Spleen (tissue), 11 donors: ENCODE results near the gene INTS6. TPM values are rescaled to one million over a fixed set of nuclear protein-coding genes. Genes with fewer than 3 reads are reported as not detected.

ENCODE experiments used
- DNase-seq: peaks from one replicate; pipeline ENCODE4 v3.0.0-alpha.2; 2020
- H3K27ac ChIP-seq, 8 donors: fragments of 200-600 bp; sonication (generic) in 7 of 8; 1 replicate in 4 of 8; 2 replicates in 4 of 8; pipeline versions ENCODE4 v1.5.0 to v1.8.0; 2016 to 2021; ENCODE audit warnings: inconsistent platforms in 4 of 8, mild to moderate bottlenecking in 4 of 8, moderate library complexity in 1 of 8
- H3K27me3 ChIP-seq, 7 donors: fragments of 200-600 bp; sonication (generic) in 6 of 7; replicated peaks in 1 of 7; 1 replicate in 4 of 7; 2 replicates in 3 of 7; pipeline versions ENCODE4 v1.5.0 to v1.8.0; 2016 to 2021; ENCODE audit warnings: inconsistent platforms in 3 of 7, mild to moderate bottlenecking in 1 of 7
- H3K36me3 ChIP-seq, 6 donors: fragments of 200-600 bp; sonication (generic) in 5 of 6; 1 replicate in 4 of 6; 2 replicates in 2 of 6; pipeline versions ENCODE4 v1.5.0 to v1.8.0; 2016 to 2021; ENCODE audit warnings: inconsistent platforms in 2 of 6
- H3K4me1 ChIP-seq, 6 donors: fragments of 200-600 bp; sonication (generic) in 5 of 6; 1 replicate in 3 of 6; 2 replicates in 3 of 6; pipeline versions ENCODE4 v1.5.0 to v1.8.0; 2016 to 2021; ENCODE audit warnings: inconsistent platforms in 3 of 6
- H3K4me3 ChIP-seq, 8 donors: fragments of 200-600 bp; sonication (generic) in 7 of 8; 1 replicate in 4 of 8; 2 replicates in 4 of 8; pipeline versions ENCODE4 v1.5.0 to v1.8.0; 2016 to 2021; ENCODE audit warnings: inconsistent platforms in 4 of 8, mild to moderate bottlenecking in 4 of 8, moderate library complexity in 2 of 8
- H3K9me3 ChIP-seq, 8 donors: fragments of 200-600 bp; sonication (generic) in 7 of 8; 1 replicate in 4 of 8; 2 replicates in 4 of 8; pipeline versions ENCODE4 v1.5.0 to v1.8.0; 2016 to 2021; ENCODE audit warnings: inconsistent platforms in 4 of 8
- CTCF ChIP-seq, 11 experiments: fragments of 200-600 bp in 7 of 11; fragments of 450-650 bp in 4 of 11; sonication (generic) in 4 of 11; IDR thresholded peaks in 8 of 11; conservative IDR thresholded peaks in 3 of 11; 1 replicate in 7 of 11; 2 replicates in 4 of 11; pipeline versions ENCODE4 v1.4.0 to v1.8.0; 2016 to 2021; ENCODE audit warnings: antibody characterized with exemption in 11 of 11, inconsistent platforms in 4 of 11, mild to moderate bottlenecking in 1 of 11
- POLR2A ChIP-seq, 3 donors: fragments of 450-650 bp; IDR thresholded peaks; one replicate each; pipeline ENCODE4 v1.5.1; 2017; ENCODE audit warnings: antibody characterized with exemption in 3 of 3, mild to moderate bottlenecking in 1 of 3
- POLR2AphosphoS5 ChIP-seq, 3 donors: sonication (generic); formaldehyde crosslinking; IDR thresholded peaks; one replicate each; pipeline ENCODE4 v1.5.1; 2017; ENCODE audit warnings: antibody characterized with exemption in 3 of 3
- WGBS, 5 donors: extraction: QIAGEN DNeasy Blood & Tissue Kit in 3 of 5; methylation state at CpG; one replicate each; pipeline versions ENCODE4 v1.1.5 to v1.1.7; 2013 to 2018; 5-methylcytosine and 5-hydroxymethylcytosine counted together
- intact Hi-C: fragments of 100-400 bp; cut with DNase I; formaldehyde crosslinking; loops from one replicate; pipeline ENCODE4 v1.15.0; 2023; ENCODE audit warnings: low total_unique reads
- polyA plus RNA-seq, 3 donors: library from polyadenylated mRNA; stranded (reverse); fragments of 200-250 nt; gene quantifications; one replicate each; pipeline ENCODE4 v1.2.1, GENCODE V29; 2013
- total RNA-seq, 7 donors: library from RNA; depleted of rRNA in 3 of 7; stranded (reverse); fragments of >200 nt in 3 of 7; fragmentation: NEBNext Ultra II Directional in 4 of 7; extraction: Animal tissue kit (Norgen Biotek cat#: 25700) in 4 of 7; gene quantifications; one replicate each; pipeline versions ENCODE4 v1.1.0 to v1.2.1, GENCODE V29; 2016 to 2021
- donor health status: healthy with polysubstance abuse.
- donor health status: DM: no; HTN: no; CAD: no; lungs with moderate emphysema.
- donor health status: DM: no; HTN: no; CAD: no.
- donor health status: Bipolar disorder and iron deficiency.
- donor health status: healthy.
- donor health status: DM: no; HTN: no; CAD: no.
- donor health status: DM: yes; HTN: yes; CAD: no.

Gene INTS6
- total and polyA plus RNA-seq, 10 donors: 9.0 to 61.8 (median 45.8) TPM

GRCh38 chr13:51318876-51319275, 134.0 kb downstream of the INTS6 start:
- no peaks in the 10 kb centered on the region for H3K4me1 ChIP-seq
- H3K4me3 ChIP-seq: no peak overlapping the region
- TF ChIP-seq CTCF (IDR thresholded peaks at IDR 0.05 in 8 of 11, conservative IDR thresholded peaks at IDR 0.05 in 3 of 11) (no peak), POLR2AphosphoS5 (IDR thresholded peaks at IDR 0.05) (no peak), POLR2A (IDR thresholded peaks at IDR 0.05) (no peak)
- intact Hi-C loops: no loop called here
- no peak overlapping the region for H3K27ac ChIP-seq
- DNase-seq: no peak
- H3K27me3 ChIP-seq: no peaks in the 10 kb centered on the region
- no peaks in the 10 kb centered on the region for H3K9me3 ChIP-seq
- no peaks in the 10 kb centered on the region for H3K36me3 ChIP-seq
- WGBS, 5 donors: 85 to 97% (median 92%) methylated on average over 3 of the region's 3 CpGs

GRCh38 chr13:51318015-51318414, 134.8 kb downstream of the INTS6 start:
- TF ChIP-seq POLR2AphosphoS5 (IDR thresholded peaks at IDR 0.05): no peak
- TF ChIP-seq CTCF (IDR thresholded peaks at IDR 0.05 in 8 of 11, conservative IDR thresholded peaks at IDR 0.05 in 3 of 11): no peak
- no peak for TF ChIP-seq POLR2A (IDR thresholded peaks at IDR 0.05)
- no peaks in the 10 kb centered on the region for H3K4me1 ChIP-seq
- H3K27ac ChIP-seq: no peak overlapping the region
- no peaks in the 10 kb centered on the region for H3K36me3 ChIP-seq
- H3K9me3 ChIP-seq: no peaks in the 10 kb centered on the region
- no peak for DNase-seq
- H3K4me3 ChIP-seq: no peak overlapping the region
- 81 to 92% (median 89%) methylated on average over 2 of the region's 2 CpGs for WGBS, 5 donors
- no peaks in the 10 kb centered on the region for H3K27me3 ChIP-seq
- intact Hi-C loops: no loop called here

- Histone ChIP-seq H3K36me3 (no peaks in the 10 kb centered on the region), H3K4me1 (no peaks in the 10 kb centered on the region), H3K9me3 (no peaks in the 10 kb centered on the region), H3K4me3 (no peak overlapping the region), H3K27me3 (no peaks in the 10 kb centered on the region), H3K27ac (no peak overlapping the region)
- DNase-seq: no peak
- intact Hi-C loops: no loop called here
- WGBS, 5 donors: 78 to 100% (median 85%) methylated on average over 1 of the region's 1 CpG
- TF ChIP-seq POLR2A (IDR thresholded peaks at IDR 0.05): no peak
These were observed 135.6 kb downstream of the INTS6 start for GRCh38 chr13:51317262-51317661.

GRCh38 chr13:51313619-51314018, 139.2 kb downstream of the INTS6 start:
- no peaks in the 10 kb centered on the region for H3K4me1 ChIP-seq
- no peaks in the 10 kb centered on the region for H3K36me3 ChIP-seq
- intact Hi-C loops: no loop called here
- H3K27me3 ChIP-seq: no peaks in the 10 kb centered on the region
- 38 to 94% (median 80%) methylated on average over 1 of the region's 1 CpG for WGBS, 5 donors
- H3K9me3 ChIP-seq: no peaks in the 10 kb centered on the region
- DNase-seq: no peak
- H3K4me3 ChIP-seq: no peak overlapping the region
- no peak for TF ChIP-seq POLR2A (IDR thresholded peaks at IDR 0.05)
- no peak for TF ChIP-seq POLR2AphosphoS5 (IDR thresholded peaks at IDR 0.05)
- no peak for TF ChIP-seq CTCF (IDR thresholded peaks at IDR 0.05 in 8 of 11, conservative IDR thresholded peaks at IDR 0.05 in 3 of 11)
- no peak overlapping the region for H3K27ac ChIP-seq

- no peak for TF ChIP-seq CTCF (IDR thresholded peaks at IDR 0.05 in 8 of 11, conservative IDR thresholded peaks at IDR 0.05 in 3 of 11)
- TF ChIP-seq POLR2AphosphoS5 (IDR thresholded peaks at IDR 0.05): no peak
These were observed 140.8 kb downstream of the INTS6 start for GRCh38 chr13:51311957-51312520.

More at GRCh38 chr13:51311957-51312520, 140.8 kb downstream of the INTS6 start:
- H3K4me3 ChIP-seq: no peak overlapping the region
- H3K9me3 ChIP-seq: no peaks in the 10 kb centered on the region
- no peaks in the 10 kb centered on the region for H3K27me3 ChIP-seq
- H3K4me1 ChIP-seq: no peaks in the 10 kb centered on the region
- no peaks in the 10 kb centered on the region for H3K36me3 ChIP-seq
- intact Hi-C loops: no loop called here
- WGBS, 5 donors: 90 to 97% (median 91%) methylated on average over 5 of the region's 5 CpGs
- no peak for DNase-seq
- H3K27ac ChIP-seq: no peak overlapping the region
